Panc1 (cell line): ENCODE results near the gene CCDC197. TPM values are rescaled to one million over a fixed set of nuclear protein-coding genes. Genes with fewer than 3 reads are reported as not detected.

Source experiments
- ATAC-seq: fragments of 200-7000 bp; cut with Tn5 transposase; 2 replicates; pipeline ENCODE4 v1.9.1; 2020; ENCODE audit warnings: mild to moderate bottlenecking, moderate library complexity
- BruUV-seq: library from RNA; stranded (reverse); fragments of 400-500 nt; replicated peaks from 2 replicates; lab custom pipeline; 2021; lab: Mats Ljungman, UMichigan
- CTCF ChIA-PET: fragments of 300-600 bp; sonication (Branson Sonifier 250); formaldehyde crosslinking; loops from one replicate; lab custom pipeline; 2022; ENCODE audit warnings: antibody characterized with exemption; lab: Charles Lee
- POLR2A ChIA-PET: fragments of 300-600 bp; sonication (Branson Sonifier 250); formaldehyde crosslinking; loops from one replicate; lab custom pipeline; 2022; ENCODE audit warnings: antibody characterized with exemption; lab: Charles Lee
- DNase-seq: peaks from one replicate; pipeline ENCODE4 v3.0.0-alpha.2; 2010; ENCODE audit warnings: low read depth, low spot score
- H3K27ac ChIP-seq: 2 replicates; pipeline ENCODE4 v1.5.1; 2011; ENCODE audit warnings: mild to moderate bottlenecking, low read length, inconsistent platforms
- H3K27me3 ChIP-seq: fragments of 200-500 bp; sonication (Bioruptor generic); 2 replicates; pipeline ENCODE4 v1.6.0; 2014; ENCODE audit warnings: low read length, inconsistent platforms; ENCODE audit not compliant: control insufficient read depth, insufficient read depth
- H3K36me3 ChIP-seq: fragments of 200-500 bp; sonication (Bioruptor generic); 2 replicates; pipeline ENCODE4 v1.5.1; 2014; ENCODE audit warnings: inconsistent platforms, mild to moderate bottlenecking, low read length, moderate library complexity; ENCODE audit not compliant: control insufficient read depth, insufficient read depth
- H3K4me1 ChIP-seq: 2 replicates; pipeline ENCODE4 v1.5.1; 2011; ENCODE audit warnings: inconsistent platforms, mild to moderate bottlenecking, low read length, moderate library complexity; ENCODE audit not compliant: control insufficient read depth, insufficient read depth
- H3K4me3 ChIP-seq, 2 experiments: 2 replicates each; pipeline ENCODE4 v1.5.1; 2011 to 2012; ENCODE audit warnings: low read depth in 2 of 2, low read length in 2 of 2, mild to moderate bottlenecking in 2 of 2, inconsistent platforms in 1 of 2, moderate library complexity in 1 of 2
- H3K9me3 ChIP-seq: fragments of 200-500 bp; sonication (Bioruptor generic); 2 replicates; pipeline ENCODE4 v1.5.1; 2014; ENCODE audit warnings: low read depth, mild to moderate bottlenecking, inconsistent platforms, low read length, moderate library complexity; ENCODE audit not compliant: control insufficient read depth, insufficient read depth
- POLR2AphosphoS5 ChIP-seq: IDR thresholded peaks from 2 replicates; pipeline ENCODE4 v1.6.1; 2012; ENCODE audit warnings: mild to moderate bottlenecking, low read depth, low read length, moderate library complexity
- SIN3A ChIP-seq: IDR thresholded peaks from 2 replicates; pipeline ENCODE4 v1.6.1; 2012; ENCODE audit warnings: low read depth, mild to moderate bottlenecking, low read length, moderate library complexity, borderline replicate concordance; ENCODE audit not compliant: insufficient read depth
- TCF7L2 ChIP-seq: IDR thresholded peaks from 2 replicates; pipeline ENCODE4 v1.6.1; 2011; ENCODE audit warnings: mild to moderate bottlenecking, low read depth, low read length, inconsistent platforms
- in situ Hi-C: cut with HindIII; loops from 2 replicates; pipeline ENCODE4 v1.10.0; 2016; ENCODE audit warnings: low sequenced_read_pairs, low pct_unique_long_range_greater_than_20kb
- intact Hi-C: fragments of 100-400 bp; cut with micrococcal nuclease; formaldehyde crosslinking; loops from one replicate; pipeline ENCODE4 v1.10.0; 2022; ENCODE audit not compliant: unreplicated experiment
- total RNA-seq: library from RNA; stranded (reverse); gene quantifications from one replicate; pipeline ENCODE4 v1.2.1, GENCODE V29; 2021; ENCODE audit not compliant: unreplicated experiment
- TF ChIP-seq, protein P1 (sequence below), 2 experiments: IDR thresholded peaks; 2 replicates each; pipeline ENCODE4 v1.6.1; 2011 to 2012; ENCODE audit warnings: low read depth in 2 of 2, control low read depth in 1 of 2, low read length in 1 of 2, mild to moderate bottlenecking in 1 of 2, moderate library complexity in 1 of 2; ENCODE audit not compliant: insufficient read depth in 1 of 2
- TF ChIP-seq, protein P2 (sequence below): fragments of 450-650 bp; IDR thresholded peaks from 2 replicates; pipeline ENCODE4 v1.5.1; 2017; ENCODE audit warnings: mild to moderate bottlenecking

The CCDC197 gene
- total RNA-seq, 1 experiment from 2014 or later: not detected

DNA sequence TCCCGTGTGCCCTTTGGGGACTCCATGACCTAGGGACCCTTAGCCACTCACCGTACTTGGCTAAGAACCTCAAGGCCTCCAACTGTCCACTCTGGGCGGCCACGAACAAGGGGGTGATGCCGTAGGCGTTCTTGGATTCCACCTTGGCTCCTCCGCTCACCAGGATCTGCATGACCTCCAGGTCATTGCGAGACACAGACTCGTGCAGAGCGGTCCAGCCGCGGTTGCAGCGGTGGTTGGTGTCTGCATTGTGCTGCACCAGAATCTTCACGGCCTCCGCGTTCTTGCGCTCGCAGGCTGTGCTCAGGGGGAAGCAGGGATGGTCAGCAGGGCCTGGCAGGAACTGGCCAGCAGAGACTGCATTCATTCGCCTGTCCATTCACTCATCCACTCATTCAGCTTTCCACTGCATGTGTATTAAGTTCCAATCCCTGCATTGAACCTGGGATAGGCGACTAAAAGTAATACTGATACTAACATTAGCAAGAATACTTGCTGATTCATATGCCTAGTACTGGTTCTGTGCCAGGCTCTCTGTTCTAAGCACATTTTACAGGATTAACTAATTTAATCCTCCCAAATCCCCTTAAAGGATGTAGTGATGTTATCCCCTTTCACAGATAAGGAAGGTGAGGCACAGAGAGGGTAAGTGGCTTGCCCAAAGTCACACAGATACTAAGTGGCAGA, 46.0 kb upstream of the CCDC197 start:
- intact Hi-C loops (no loop called here), in situ Hi-C loops (no loop called here)
- ATAC-seq (no peak), DNase-seq (no peak)
- CTCF ChIA-PET: interaction anchor here (0.6 kb wide), 1 partner anchor 36 kb away, joined by 9 read pairs; no protein-coding TSS in a partner anchor
- Histone ChIP-seq H3K27me3 (no peaks in the 10 kb centered on the region), H3K9me3 (no peaks in the 10 kb centered on the region), H3K36me3 (no peaks in the 10 kb centered on the region), H3K4me3 (no peak overlapping the region), H3K4me1 (peaks cover 16% of the 10 kb centered on the region), H3K27ac (no peak overlapping the region)
- TF ChIP-seq SIN3A (no peak), POLR2AphosphoS5 (no peak), TCF7L2 (no peak)
- TF ChIP-seq, protein P1, sequence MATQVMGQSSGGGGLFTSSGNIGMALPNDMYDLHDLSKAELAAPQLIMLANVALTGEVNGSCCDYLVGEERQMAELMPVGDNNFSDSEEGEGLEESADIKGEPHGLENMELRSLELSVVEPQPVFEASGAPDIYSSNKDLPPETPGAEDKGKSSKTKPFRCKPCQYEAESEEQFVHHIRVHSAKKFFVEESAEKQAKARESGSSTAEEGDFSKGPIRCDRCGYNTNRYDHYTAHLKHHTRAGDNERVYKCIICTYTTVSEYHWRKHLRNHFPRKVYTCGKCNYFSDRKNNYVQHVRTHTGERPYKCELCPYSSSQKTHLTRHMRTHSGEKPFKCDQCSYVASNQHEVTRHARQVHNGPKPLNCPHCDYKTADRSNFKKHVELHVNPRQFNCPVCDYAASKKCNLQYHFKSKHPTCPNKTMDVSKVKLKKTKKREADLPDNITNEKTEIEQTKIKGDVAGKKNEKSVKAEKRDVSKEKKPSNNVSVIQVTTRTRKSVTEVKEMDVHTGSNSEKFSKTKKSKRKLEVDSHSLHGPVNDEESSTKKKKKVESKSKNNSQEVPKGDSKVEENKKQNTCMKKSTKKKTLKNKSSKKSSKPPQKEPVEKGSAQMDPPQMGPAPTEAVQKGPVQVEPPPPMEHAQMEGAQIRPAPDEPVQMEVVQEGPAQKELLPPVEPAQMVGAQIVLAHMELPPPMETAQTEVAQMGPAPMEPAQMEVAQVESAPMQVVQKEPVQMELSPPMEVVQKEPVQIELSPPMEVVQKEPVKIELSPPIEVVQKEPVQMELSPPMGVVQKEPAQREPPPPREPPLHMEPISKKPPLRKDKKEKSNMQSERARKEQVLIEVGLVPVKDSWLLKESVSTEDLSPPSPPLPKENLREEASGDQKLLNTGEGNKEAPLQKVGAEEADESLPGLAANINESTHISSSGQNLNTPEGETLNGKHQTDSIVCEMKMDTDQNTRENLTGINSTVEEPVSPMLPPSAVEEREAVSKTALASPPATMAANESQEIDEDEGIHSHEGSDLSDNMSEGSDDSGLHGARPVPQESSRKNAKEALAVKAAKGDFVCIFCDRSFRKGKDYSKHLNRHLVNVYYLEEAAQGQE (IDR thresholded peaks at IDR 0.05; ENCODE audit: insufficient read depth in 1 of 2, low read depth in 2 of 2, low read length in 1 of 2): no peak
- TF ChIP-seq, protein P2, sequence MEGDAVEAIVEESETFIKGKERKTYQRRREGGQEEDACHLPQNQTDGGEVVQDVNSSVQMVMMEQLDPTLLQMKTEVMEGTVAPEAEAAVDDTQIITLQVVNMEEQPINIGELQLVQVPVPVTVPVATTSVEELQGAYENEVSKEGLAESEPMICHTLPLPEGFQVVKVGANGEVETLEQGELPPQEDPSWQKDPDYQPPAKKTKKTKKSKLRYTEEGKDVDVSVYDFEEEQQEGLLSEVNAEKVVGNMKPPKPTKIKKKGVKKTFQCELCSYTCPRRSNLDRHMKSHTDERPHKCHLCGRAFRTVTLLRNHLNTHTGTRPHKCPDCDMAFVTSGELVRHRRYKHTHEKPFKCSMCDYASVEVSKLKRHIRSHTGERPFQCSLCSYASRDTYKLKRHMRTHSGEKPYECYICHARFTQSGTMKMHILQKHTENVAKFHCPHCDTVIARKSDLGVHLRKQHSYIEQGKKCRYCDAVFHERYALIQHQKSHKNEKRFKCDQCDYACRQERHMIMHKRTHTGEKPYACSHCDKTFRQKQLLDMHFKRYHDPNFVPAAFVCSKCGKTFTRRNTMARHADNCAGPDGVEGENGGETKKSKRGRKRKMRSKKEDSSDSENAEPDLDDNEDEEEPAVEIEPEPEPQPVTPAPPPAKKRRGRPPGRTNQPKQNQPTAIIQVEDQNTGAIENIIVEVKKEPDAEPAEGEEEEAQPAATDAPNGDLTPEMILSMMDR: no peak
- POLR2A ChIA-PET: no interaction called here
- BruUV-seq: no TSS peak

DNA sequence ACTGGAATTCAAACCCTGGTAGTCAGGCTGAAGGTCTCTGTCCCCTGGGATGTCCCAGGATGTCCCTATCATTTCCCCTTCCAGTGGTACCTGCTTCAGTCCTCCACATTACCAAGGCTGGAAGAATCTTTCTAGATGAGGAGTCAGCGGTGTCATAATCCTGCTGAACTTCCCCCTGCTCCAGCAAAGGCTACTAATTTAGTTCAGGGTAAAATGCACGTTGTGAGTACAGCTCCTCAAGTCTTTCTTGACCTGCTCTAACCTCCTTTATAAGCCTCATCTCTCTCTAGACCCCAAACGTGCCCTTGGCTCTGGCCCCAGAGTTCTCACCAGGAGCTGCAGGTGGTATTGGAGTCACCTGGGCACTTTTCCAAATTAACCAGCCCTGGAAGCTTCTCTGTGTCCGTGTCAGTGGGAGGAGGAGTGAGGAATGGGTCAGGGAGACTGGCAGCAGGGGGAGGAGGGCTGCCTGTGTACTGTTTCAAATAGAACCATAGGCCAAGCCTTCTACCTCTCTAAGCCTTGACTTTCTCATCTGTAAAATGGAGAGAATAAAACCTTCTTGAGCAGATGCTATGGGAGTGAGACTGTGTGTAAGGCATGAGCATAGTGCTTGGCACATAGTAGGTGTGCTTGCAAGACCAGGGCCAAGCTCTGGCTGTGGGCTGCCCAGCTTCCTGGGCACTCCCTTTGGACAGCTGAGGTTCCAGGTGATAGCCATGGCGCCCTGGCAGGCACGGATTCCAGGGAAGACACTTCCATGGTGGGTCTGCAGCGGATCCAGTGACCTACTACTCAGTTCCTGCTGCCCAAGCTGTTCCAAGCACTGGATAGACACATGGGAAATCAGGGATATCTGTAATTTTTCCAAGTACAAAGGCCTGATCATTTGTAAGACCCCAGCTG, 45.2 kb upstream of the CCDC197 start:
- CTCF ChIA-PET: interaction anchor here (0.6 kb wide), 1 partner anchor 36 kb away, joined by 9 read pairs; no protein-coding TSS in a partner anchor
- H3K4me3 ChIP-seq: no peak overlapping the region
- no TSS peak for BruUV-seq
- POLR2A ChIA-PET: no interaction called here
- peaks cover 13% of the 10 kb centered on the region for H3K4me1 ChIP-seq
- no peak overlapping the region; the same call in 1 of the 2 replicates for H3K27ac ChIP-seq
- no peak for DNase-seq
- TF ChIP-seq, protein P1 (IDR thresholded peaks at IDR 0.05; ENCODE audit: insufficient read depth in 1 of 2, low read depth in 2 of 2, low read length in 1 of 2): no peak
- TF ChIP-seq SIN3A: no peak
- no peak for TF ChIP-seq TCF7L2
- no peak for TF ChIP-seq POLR2AphosphoS5
- TF ChIP-seq, protein P2: no peak
- no peaks in the 10 kb centered on the region for H3K36me3 ChIP-seq
- no peaks in the 10 kb centered on the region for H3K9me3 ChIP-seq
- in situ Hi-C loops: no loop called here
- ATAC-seq: no peak
- H3K27me3 ChIP-seq: no peaks in the 10 kb centered on the region
- intact Hi-C loops: no loop called here
